WTC11 (cell line): ENCODE data around the gene CTTN.

Experiments used
- CTCF ChIP-seq: fragments of 200-600 bp; IDR thresholded peaks from 2 replicates; pipeline ENCODE4 v1.8.0; 2022; ENCODE audit warnings: antibody characterized with exemption
- E2F5 ChIP-seq: sonication (generic); formaldehyde crosslinking; IDR thresholded peaks from 2 replicates; pipeline ENCODE4 v1.8.1; 2022; ENCODE audit warnings: mild to moderate bottlenecking, moderate library complexity, missing genetic modification reagents
- ERG ChIP-seq: fragments of 250-450 bp; sonication (Bioruptor Pico); IDR thresholded peaks from 2 replicates; pipeline ENCODE4 v1.8.0; 2021; ENCODE audit warnings: mild to moderate bottlenecking
- ESRRA ChIP-seq: sonication (generic); formaldehyde crosslinking; IDR thresholded peaks from 2 replicates; pipeline ENCODE4 v1.8.1; 2022; ENCODE audit warnings: mild to moderate bottlenecking, missing genetic modification reagents, borderline replicate concordance
- GRHL2 ChIP-seq: fragments of 250-450 bp; sonication (Bioruptor Pico); IDR thresholded peaks from 2 replicates; pipeline ENCODE4 v1.8.0; 2022; ENCODE audit warnings: mild to moderate bottlenecking, moderate library complexity; ENCODE audit not compliant: insufficient replicate concordance, severe bottlenecking
- TCF7 ChIP-seq: sonication (generic); formaldehyde crosslinking; IDR thresholded peaks from 2 replicates; pipeline ENCODE4 v1.8.0; 2022; ENCODE audit warnings: mild to moderate bottlenecking, low read depth, missing genetic modification reagents, moderate library complexity
- TEAD1 ChIP-seq: sonication (generic); formaldehyde crosslinking; IDR thresholded peaks from 2 replicates; pipeline ENCODE4 v1.8.0; 2022; ENCODE audit warnings: mild to moderate bottlenecking, missing genetic modification reagents
- TEAD4 ChIP-seq: sonication (generic); formaldehyde crosslinking; IDR thresholded peaks from 2 replicates; pipeline ENCODE4 v1.8.0; 2022; ENCODE audit warnings: mild to moderate bottlenecking, missing genetic modification reagents
- ZNF138 ChIP-seq: sonication (generic); formaldehyde crosslinking; conservative IDR thresholded peaks from 2 replicates; pipeline ENCODE4 v1.8.1; 2022; ENCODE audit warnings: mild to moderate bottlenecking, moderate library complexity, missing genetic modification reagents
- TF ChIP-seq, protein P1 (sequence below): sonication (generic); formaldehyde crosslinking; IDR thresholded peaks from 2 replicates; pipeline ENCODE4 v1.8.1; 2023; ENCODE audit warnings: mild to moderate bottlenecking, missing genetic modification reagents, moderate library complexity
- TF ChIP-seq, protein P2 (sequence below): sonication (generic); formaldehyde crosslinking; IDR thresholded peaks from 2 replicates; pipeline ENCODE4 v1.8.1; 2023; ENCODE audit warnings: mild to moderate bottlenecking, moderate library complexity, missing genetic modification reagents
- TF ChIP-seq, protein P3 (sequence below): sonication (generic); formaldehyde crosslinking; IDR thresholded peaks from 2 replicates; pipeline ENCODE4 v1.8.1; 2023; ENCODE audit warnings: mild to moderate bottlenecking, missing genetic modification reagents, moderate library complexity
- TF ChIP-seq, protein P4 (sequence below): sonication (generic); formaldehyde crosslinking; IDR thresholded peaks from 2 replicates; pipeline ENCODE4 v1.8.0; 2022; ENCODE audit warnings: mild to moderate bottlenecking, missing genetic modification reagents

DNA sequence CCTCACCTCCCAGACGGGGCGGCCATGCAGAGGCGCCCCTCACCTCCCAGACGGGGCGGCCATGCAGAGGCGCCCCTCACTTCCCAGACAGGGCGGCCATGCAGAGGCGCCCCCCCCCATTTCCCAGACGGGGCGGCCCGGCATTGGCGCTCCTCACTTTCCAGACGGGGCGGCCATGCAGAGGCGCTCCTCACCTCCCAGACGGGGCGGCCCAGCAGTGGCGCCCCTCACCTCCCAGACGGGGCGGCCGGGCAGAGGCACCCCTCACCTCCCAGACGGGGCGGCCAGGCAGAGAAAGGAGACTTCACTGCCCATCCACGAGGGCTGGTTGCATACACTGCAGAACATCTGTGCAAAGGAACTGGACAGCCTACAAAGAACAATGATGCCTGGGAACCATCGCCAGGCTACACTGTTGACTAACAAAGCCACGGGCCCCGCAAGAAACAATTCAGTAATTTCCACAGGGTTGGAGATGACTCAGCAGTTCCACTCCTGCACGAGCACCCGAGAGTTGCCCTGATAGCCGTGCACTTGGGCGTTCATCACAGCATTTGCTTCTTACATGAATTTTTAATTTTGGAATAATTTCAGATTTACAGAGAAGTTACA, 58.7 kb downstream of the CTTN start:
- TF ChIP-seq ESRRA (CRISPR knock-in tag), result no peak
- TF ChIP-seq E2F5, result no peak
- no peak for TF ChIP-seq CTCF
- no peak for TF ChIP-seq TEAD1 (CRISPR knock-in tag)
- no peak for TF ChIP-seq GRHL2
- TF ChIP-seq, protein P1, sequence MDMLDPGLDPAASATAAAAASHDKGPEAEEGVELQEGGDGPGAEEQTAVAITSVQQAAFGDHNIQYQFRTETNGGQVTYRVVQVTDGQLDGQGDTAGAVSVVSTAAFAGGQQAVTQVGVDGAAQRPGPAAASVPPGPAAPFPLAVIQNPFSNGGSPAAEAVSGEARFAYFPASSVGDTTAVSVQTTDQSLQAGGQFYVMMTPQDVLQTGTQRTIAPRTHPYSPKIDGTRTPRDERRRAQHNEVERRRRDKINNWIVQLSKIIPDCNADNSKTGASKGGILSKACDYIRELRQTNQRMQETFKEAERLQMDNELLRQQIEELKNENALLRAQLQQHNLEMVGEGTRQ (CRISPR knock-in tag), result no peak
- TF ChIP-seq TCF7, result no peak
- no peak for TF ChIP-seq TEAD4 (CRISPR knock-in tag)
- TF ChIP-seq ZNF138 (CRISPR knock-in tag), result no peak
- TF ChIP-seq, protein P2, sequence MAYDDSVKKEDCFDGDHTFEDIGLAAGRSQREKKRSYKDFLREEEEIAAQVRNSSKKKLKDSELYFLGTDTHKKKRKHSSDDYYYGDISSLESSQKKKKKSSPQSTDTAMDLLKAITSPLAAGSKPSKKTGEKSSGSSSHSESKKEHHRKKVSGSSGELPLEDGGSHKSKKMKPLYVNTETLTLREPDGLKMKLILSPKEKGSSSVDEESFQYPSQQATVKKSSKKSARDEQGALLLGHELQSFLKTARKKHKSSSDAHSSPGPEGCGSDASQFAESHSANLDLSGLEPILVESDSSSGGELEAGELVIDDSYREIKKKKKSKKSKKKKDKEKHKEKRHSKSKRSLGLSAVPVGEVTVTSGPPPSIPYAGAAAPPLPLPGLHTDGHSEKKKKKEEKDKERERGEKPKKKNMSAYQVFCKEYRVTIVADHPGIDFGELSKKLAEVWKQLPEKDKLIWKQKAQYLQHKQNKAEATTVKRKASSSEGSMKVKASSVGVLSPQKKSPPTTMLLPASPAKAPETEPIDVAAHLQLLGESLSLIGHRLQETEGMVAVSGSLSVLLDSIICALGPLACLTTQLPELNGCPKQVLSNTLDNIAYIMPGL (CRISPR knock-in tag), result no peak
- TF ChIP-seq, protein P3, sequence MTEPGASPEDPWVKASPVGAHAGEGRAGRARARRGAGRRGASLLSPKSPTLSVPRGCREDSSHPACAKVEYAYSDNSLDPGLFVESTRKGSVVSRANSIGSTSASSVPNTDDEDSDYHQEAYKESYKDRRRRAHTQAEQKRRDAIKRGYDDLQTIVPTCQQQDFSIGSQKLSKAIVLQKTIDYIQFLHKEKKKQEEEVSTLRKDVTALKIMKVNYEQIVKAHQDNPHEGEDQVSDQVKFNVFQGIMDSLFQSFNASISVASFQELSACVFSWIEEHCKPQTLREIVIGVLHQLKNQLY (CRISPR knock-in tag), result no peak
- TF ChIP-seq ERG (CRISPR knock-in tag), result no peak
- TF ChIP-seq, protein P4, sequence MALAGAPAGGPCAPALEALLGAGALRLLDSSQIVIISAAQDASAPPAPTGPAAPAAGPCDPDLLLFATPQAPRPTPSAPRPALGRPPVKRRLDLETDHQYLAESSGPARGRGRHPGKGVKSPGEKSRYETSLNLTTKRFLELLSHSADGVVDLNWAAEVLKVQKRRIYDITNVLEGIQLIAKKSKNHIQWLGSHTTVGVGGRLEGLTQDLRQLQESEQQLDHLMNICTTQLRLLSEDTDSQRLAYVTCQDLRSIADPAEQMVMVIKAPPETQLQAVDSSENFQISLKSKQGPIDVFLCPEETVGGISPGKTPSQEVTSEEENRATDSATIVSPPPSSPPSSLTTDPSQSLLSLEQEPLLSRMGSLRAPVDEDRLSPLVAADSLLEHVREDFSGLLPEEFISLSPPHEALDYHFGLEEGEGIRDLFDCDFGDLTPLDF (CRISPR knock-in tag), result no peak
